DND-41 (cell line): Measurements from ENCODE around the gene GRIN2A.

Experiments used
- EZH2 ChIP-seq: IDR thresholded peaks from 3 replicates; pipeline ENCODE4 v1.6.1; 2012; ENCODE audit warnings: borderline replicate concordance, low read depth, mild to moderate bottlenecking, moderate library complexity, low read length, inconsistent platforms; ENCODE audit not compliant: severe bottlenecking
- TF ChIP-seq, protein P1 (sequence below): IDR thresholded peaks from 2 replicates; pipeline ENCODE4 v1.5.1; 2012; ENCODE audit warnings: borderline replicate concordance, low read length, moderate library complexity, mild to moderate bottlenecking; ENCODE audit not compliant: poor library complexity, severe bottlenecking; ENCODE audit errors: extremely low read depth

GRCh38 chr16:9824200-9825068 is 357.8 kb downstream of the GRIN2A start:
- TF ChIP-seq, protein P1, sequence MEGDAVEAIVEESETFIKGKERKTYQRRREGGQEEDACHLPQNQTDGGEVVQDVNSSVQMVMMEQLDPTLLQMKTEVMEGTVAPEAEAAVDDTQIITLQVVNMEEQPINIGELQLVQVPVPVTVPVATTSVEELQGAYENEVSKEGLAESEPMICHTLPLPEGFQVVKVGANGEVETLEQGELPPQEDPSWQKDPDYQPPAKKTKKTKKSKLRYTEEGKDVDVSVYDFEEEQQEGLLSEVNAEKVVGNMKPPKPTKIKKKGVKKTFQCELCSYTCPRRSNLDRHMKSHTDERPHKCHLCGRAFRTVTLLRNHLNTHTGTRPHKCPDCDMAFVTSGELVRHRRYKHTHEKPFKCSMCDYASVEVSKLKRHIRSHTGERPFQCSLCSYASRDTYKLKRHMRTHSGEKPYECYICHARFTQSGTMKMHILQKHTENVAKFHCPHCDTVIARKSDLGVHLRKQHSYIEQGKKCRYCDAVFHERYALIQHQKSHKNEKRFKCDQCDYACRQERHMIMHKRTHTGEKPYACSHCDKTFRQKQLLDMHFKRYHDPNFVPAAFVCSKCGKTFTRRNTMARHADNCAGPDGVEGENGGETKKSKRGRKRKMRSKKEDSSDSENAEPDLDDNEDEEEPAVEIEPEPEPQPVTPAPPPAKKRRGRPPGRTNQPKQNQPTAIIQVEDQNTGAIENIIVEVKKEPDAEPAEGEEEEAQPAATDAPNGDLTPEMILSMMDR = no peak
- no peak for TF ChIP-seq EZH2
